Measurements from ENCODE around the gene HNRNPUL2. TPM values are rescaled to one million over a fixed set of nuclear protein-coding genes. Genes with fewer than 3 reads are reported as not detected.
A peak's percentile ranks its signal among the peaks of the same experiment; 100 is the strongest.
"Not testable (repeated sequence)": the region's sequence is repeated elsewhere in the genome, so short reads cannot be mapped to it uniquely, and the experiment has no call there.

Gene HNRNPUL2
- total RNA-seq, 2 experiments from 2014 or later: 58.6 to 61.5 TPM

DNA sequence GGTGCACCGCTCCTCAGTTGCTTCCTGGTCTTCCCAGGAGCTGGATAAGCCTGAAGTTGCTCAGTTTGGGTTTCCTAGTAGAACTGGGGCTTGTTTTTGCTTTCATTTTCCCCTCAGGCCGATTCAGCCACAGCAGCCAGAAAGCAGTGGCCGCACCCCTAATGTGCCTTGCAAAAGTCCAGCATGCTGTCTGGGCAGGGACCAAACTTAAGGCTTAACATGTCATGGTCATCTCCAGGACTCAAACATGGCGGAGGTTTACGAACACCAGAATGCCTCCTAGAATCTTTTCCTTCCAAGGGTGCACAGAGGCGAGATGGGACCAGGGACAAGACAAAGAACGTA lies 17.3 kb downstream of the HNRNPUL2 start:
- Mint-ChIP-seq H3K4me1 (ENCODE audit: low read depth) (peaks cover 66% of the 10 kb centered on the region), H3K4me3 (peak overlapping the region; percentile 93), H3K9me3 (no peaks in the 10 kb centered on the region), H3K27ac (peak overlapping the region; percentile 96), H3K27me3 (ENCODE audit: low read depth) (no peaks in the 10 kb centered on the region), H3K36me3 (ENCODE audit: low read depth) (peaks cover 34% of the 10 kb centered on the region)
- intact Hi-C loops (cut with micrococcal nuclease): no loop called here
- peak; percentile 25 for DNase-seq
- CTCF ChIA-PET: interaction anchor here (1.5 kb wide), 1 partner anchor 29 kb away, joined by 6 read pairs; no protein-coding TSS in a partner anchor

DNA sequence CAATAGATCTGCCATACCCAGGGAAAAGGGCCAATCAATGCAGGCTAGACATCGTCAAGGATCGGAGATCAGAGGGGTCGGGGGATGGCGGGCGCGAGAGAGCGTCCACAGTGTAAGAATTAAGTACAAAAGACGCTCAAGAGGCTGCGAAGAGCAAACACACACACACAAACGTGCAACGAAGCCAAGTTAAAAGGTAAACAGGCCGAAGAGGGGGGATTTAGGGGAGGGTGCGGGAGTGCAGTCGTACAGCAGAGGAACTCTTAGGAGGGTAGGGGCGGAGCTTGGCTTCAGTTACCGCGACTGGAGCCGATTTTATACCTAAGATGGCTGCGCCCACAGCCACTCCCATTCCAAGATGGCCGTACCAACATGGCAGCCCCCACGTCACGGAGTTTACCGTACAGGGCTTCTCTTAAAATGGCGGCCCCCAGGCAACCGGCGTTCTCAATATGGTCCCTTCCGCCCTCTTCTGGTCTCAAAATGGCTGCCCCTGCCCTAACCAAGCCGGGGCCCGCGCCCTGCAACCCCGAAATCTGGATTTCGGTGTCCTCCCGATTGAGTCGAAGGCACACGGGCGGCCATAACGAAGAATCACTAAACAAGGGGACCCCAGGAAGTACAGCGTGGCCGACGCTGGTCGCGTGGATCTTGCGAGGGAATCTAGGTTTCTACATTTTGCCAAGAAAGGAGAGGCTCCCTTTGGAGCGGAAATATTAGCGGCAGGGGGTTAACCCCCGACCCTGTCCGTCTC lies 17.8 kb downstream of the HNRNPUL2 start:
- intact Hi-C loops (cut with micrococcal nuclease): loop anchor here (1.0 to 2.0 kb wide), 9 partner anchors 18 to 172 kb away; partner anchors contain the start of genes C11orf98, CSKMT, GANAB and HNRNPUL2
- no peaks in the 10 kb centered on the region for H3K9me3 Mint-ChIP-seq

DNA sequence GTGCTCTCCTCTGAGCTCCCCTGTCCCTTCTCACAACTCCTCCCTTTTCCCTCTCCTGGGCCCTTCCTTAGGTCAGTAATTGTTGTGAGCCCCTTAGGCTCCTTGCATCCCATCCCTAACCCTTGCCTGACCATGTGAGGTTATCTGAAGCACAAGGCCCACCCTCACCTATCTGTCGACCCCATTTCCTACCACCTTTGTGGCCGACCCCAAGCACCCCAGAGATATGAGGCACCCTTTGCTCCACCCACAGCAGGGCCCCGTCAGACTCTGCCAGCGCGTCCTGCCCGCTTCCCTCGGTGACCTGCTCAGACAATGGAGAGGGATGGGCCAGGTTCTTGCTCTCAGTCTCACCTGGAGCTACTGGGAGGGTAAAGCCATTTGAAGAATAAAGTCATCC lies 18.5 kb downstream of the HNRNPUL2 start:
- Mint-ChIP-seq H3K9me3 (no peaks in the 10 kb centered on the region), H3K27ac (peak overlapping the region; percentile 96), H3K4me1 (ENCODE audit: low read depth) (peaks cover 58% of the 10 kb centered on the region), H3K27me3 (ENCODE audit: low read depth) (no peaks in the 10 kb centered on the region), H3K36me3 (ENCODE audit: low read depth) (peaks cover 34% of the 10 kb centered on the region), H3K4me3 (peak overlapping the region; percentile 93)
- intact Hi-C loops (cut with micrococcal nuclease): loop anchor here (1.0 to 2.0 kb wide), 9 partner anchors 19 to 173 kb away; partner anchors contain the start of genes C11orf98, CSKMT, GANAB and HNRNPUL2
- peak; percentile 60 for DNase-seq
- CTCF ChIA-PET: interaction anchor here (1.5 to 4.5 kb wide), 3 partner anchors 14 to 117 kb away, joined by 4 to 25 read pairs (median 6); partner anchors contain the start of gene TUT1

More for the DNA sequence above, 17.8 kb downstream of the HNRNPUL2 start:
- Mint-ChIP-seq H3K4me3 (peak overlapping the region; percentile 93), H3K27me3 (ENCODE audit: low read depth) (no peaks in the 10 kb centered on the region), H3K4me1 (ENCODE audit: low read depth) (peaks cover 63% of the 10 kb centered on the region), H3K36me3 (ENCODE audit: low read depth) (peaks cover 34% of the 10 kb centered on the region), H3K27ac (peak overlapping the region; percentile 96)
- CTCF ChIA-PET: interaction anchor here (1.5 to 4.5 kb wide), 3 partner anchors 15 to 118 kb away, joined by 4 to 25 read pairs (median 6); partner anchors contain the start of gene TUT1
- peak; percentile 99 for DNase-seq

DNA sequence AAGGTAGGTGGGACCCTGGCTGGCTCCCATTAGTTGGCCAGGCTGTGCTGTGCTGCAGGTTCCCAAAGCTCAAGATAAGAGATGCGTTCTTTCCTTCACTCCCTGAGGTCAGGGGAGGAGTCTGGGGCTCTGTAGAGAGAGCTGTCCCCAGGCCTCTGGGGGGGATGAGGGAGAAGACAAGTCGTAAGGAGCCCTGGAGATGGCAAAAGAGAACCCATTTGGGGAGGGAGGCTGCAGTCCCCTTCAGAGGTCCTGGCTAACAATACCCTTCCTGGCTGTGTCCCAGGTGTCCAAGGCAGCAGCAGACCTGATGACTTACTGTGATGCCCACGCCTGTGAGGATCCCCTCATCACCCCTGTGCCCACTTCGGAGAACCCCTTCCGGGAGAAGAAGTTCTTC lies 18.9 kb downstream of the HNRNPUL2 start:
- intact Hi-C loops (cut with micrococcal nuclease): loop anchor here (2.0 kb wide), 1 partner anchor 44 kb away; the partner anchor contains the start of genes C11orf98 and CSKMT
- no peak for DNase-seq
- Mint-ChIP-seq H3K36me3 (ENCODE audit: low read depth) (peaks cover 32% of the 10 kb centered on the region), H3K27ac (peak overlapping the region; percentile 96), H3K4me3 (peak overlapping the region; percentile 93), H3K27me3 (ENCODE audit: low read depth) (no peaks in the 10 kb centered on the region), H3K4me1 (ENCODE audit: low read depth) (peaks cover 54% of the 10 kb centered on the region), H3K9me3 (no peaks in the 10 kb centered on the region)
- CTCF ChIA-PET: interaction anchor here (0.7 to 4.5 kb wide), 4 partner anchors 14 to 117 kb away, joined by 3 to 25 read pairs (median 5); partner anchors contain the start of gene TUT1

DNA sequence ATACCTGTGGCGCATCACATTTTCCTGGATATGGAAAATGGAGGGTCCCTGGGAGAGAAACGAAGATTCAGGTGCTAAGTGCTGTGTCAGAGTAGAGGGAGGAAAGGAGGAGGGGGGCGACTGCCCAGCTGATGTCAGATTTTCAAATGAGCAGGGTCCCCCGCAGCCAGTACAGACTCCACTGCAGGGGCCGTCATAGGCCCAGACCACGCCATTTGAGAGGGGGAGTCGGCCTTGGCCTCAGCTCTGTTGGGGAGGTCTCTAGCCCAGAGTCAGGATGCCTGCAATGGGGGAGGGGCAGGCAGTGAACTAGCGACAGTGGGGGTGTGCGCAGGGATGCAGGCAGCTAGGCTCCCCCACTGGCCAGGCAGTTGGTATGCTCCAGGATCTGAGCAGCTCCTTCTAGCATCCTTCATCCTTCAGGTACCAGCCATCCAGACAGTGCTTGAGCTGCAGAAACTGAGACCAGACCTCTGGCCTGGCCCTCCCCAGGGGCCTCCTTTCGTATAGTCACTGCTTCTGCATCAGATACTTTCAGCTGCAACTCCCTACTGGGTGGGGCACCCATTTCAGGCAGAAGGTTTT lies 19.9 kb downstream of the HNRNPUL2 start, which contains the start of the genes BSCL2 and GNG3:
Gene BSCL2, minus strand, starts transcription at position 148 of the 585 bp plus-strand sequence. CDS start 229 bp downstream, outside the sequence.
Gene GNG3, plus strand, starts transcription at position 400 of the 585 bp plus-strand sequence. CDS start 620 bp downstream, outside the sequence.
- intact Hi-C loops (cut with micrococcal nuclease): no loop called here
- Mint-ChIP-seq H3K27ac (peak within 1 kb of the TSS; percentile 96), H3K9me3 (no peaks in the 10 kb centered on the region), H3K36me3 (ENCODE audit: low read depth) (peaks cover 28% of the 10 kb centered on the region), H3K4me1 (ENCODE audit: low read depth) (peaks cover 44% of the 10 kb centered on the region), H3K27me3 (ENCODE audit: low read depth) (no peaks in the 10 kb centered on the region), H3K4me3 (peak within 1 kb of the TSS; percentile 93)
- DNase-seq: peak; percentile 30
- CTCF ChIA-PET: interaction anchor here (0.6 to 4.5 kb wide), 4 partner anchors 13 to 283 kb away, joined by 3 to 25 read pairs (median 3); no protein-coding TSS in a partner anchor

DNA sequence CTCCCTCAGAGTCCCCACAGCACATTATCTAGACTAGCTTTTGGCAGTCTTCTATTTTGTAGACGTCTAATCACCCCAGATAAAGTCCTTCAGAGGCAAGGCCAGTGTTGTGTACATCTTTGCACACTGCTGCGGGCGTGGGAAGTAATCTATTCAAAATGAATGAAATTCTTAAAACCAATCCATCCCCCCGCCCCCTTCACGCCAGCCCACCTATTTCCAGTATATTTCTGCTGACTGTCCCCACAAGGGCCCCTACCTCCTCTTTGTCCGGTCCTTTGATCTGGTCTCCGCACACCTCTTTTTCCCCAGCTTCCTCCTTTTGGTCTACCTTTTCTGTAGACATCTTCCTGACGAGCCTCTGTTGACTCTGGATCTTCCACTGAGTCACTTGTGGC lies 20.4 kb downstream of the HNRNPUL2 start:
- H3K36me3 Mint-ChIP-seq (ENCODE audit: low read depth): peaks cover 27% of the 10 kb centered on the region
- H3K4me1 Mint-ChIP-seq (ENCODE audit: low read depth): peaks cover 40% of the 10 kb centered on the region
- CTCF ChIA-PET: interaction anchor here (0.7 to 4.5 kb wide), 2 partner anchors 12 to 282 kb away, joined by 3 to 25 read pairs; no protein-coding TSS in a partner anchor
- H3K27ac Mint-ChIP-seq: no peak overlapping the region
- no peak for DNase-seq
- no peaks in the 10 kb centered on the region for H3K9me3 Mint-ChIP-seq
- peak overlapping the region; percentile 52 for H3K4me3 Mint-ChIP-seq
- no peaks in the 10 kb centered on the region for H3K27me3 Mint-ChIP-seq (ENCODE audit: low read depth)
- intact Hi-C loops (cut with micrococcal nuclease): loop anchor here (1.0 kb wide), 1 partner anchor 116 kb away; the partner anchor contains the start of gene TUT1

DNA sequence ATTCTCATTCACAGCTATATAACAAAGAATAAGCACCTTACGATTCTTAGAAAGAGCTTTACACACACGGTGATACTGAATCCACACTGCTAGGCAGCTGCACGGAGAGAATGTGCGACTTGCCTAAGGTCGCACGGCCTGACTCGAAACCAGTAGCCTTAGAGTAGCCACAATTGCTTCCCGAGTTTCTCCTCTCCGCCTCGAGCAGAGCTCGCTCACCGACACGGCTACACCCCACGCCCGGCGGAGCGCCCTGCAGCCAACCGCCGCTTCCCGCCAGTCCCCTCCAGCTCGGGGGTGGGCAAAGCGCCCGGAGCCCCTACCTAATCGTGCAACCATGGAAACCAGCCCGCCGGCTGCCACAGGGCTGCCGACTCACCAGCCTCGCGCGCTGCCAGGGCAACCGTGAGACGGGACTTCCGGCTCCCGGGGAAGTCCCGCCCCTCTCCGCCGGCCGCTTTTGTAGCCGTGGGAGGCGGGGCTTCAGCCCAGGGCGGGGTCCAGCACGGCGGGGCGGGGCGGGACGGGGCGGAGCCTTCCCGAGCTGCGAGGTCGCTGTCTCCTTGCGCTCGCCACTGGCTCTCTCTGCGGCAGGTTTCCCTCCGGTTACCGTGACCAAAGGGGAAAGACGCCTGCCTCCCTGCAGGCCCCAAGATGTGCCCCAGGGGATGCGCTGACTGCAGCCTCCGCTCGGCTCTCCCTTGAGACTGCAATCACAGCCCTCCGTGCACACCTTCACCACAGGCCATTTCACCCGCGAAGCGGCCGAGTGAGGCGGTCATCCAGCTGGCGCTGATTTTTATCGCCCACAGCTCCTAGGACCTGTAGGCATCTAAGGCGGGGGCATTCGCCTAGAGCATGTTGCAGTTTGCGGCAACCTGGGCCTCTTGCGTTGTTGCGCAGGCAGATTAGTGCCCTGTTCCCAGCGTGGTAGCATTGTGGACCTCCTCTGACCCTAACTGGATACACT lies 21.1 kb downstream of the HNRNPUL2 start:
- Mint-ChIP-seq H3K27me3 (ENCODE audit: low read depth) (no peaks in the 10 kb centered on the region), H3K9me3 (no peaks in the 10 kb centered on the region), H3K4me1 (ENCODE audit: low read depth) (peaks cover 40% of the 10 kb centered on the region), H3K27ac (peak overlapping the region; percentile 24), H3K4me3 (peak overlapping the region; percentile 88), H3K36me3 (ENCODE audit: low read depth) (peaks cover 29% of the 10 kb centered on the region)
- intact Hi-C loops (cut with micrococcal nuclease): loop anchor here (1.0 kb wide), 1 partner anchor 115 kb away; the partner anchor contains the start of gene TUT1
- CTCF ChIA-PET: interaction anchor here (1.2 to 4.5 kb wide), 3 partner anchors 12 to 95 kb away, joined by 3 to 25 read pairs (median 17); no protein-coding TSS in a partner anchor
- peak; percentile 95 for DNase-seq

DNA sequence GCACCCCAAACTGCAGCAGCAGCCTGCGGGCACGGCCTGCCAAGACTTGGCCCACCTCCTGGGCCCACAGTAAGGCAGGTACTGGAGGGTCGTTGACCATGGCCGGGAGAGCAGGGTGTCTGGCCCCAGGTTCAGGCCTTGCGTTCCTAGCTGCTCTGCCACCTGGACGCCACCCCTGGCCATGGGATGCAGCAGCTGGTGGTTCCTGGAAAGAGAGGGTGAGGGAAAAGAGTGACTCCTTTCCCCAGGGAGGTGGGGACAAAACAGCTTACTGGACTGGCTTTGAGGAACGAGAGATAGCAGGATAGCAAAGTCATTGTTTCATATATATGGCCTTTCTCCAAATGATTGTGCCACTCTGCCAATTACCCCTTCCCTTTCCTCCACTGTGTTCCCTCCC lies 21.8 kb downstream of the HNRNPUL2 start:
- CTCF ChIA-PET: interaction anchor here (1.2 to 4.5 kb wide), 3 partner anchors 11 to 94 kb away, joined by 3 to 25 read pairs (median 17); no protein-coding TSS in a partner anchor
- peak overlapping the region; percentile 88 for H3K4me3 Mint-ChIP-seq

DNA sequence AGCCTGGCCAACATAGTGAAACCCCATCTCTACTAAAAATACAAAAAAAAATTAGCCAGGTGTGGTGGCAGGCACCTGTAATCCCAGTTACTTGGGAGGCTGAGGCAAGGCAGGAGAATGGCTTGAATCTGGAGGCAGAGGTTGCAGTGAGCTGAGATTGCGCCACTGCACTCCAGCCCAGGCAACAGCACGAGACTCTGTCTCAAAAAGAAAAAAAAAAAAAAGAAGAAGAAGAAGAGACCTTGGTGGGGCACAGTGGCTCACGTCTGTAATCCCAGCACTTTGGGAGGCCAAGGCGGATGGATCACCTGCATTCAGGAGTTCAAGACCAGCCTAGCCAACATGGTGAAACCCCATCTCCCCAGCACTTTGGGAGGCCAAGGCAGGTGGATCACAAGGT lies 23.3 kb downstream of the HNRNPUL2 start:
- H3K27me3 Mint-ChIP-seq (ENCODE audit: low read depth); DNase-seq; H3K4me3 Mint-ChIP-seq; H3K9me3 Mint-ChIP-seq; H3K27ac Mint-ChIP-seq; intact Hi-C loops (cut with micrococcal nuclease): not testable (repeated sequence)
- H3K36me3 Mint-ChIP-seq (ENCODE audit: low read depth): peaks cover 13% of the 10 kb centered on the region
- CTCF ChIA-PET: interaction anchor here (3.8 kb wide), 1 partner anchor 23 kb away, joined by 17 read pairs; no protein-coding TSS in a partner anchor
- H3K4me1 Mint-ChIP-seq (ENCODE audit: low read depth): peaks cover 30% of the 10 kb centered on the region

More for the DNA sequence above, 21.8 kb downstream of the HNRNPUL2 start:
- DNase-seq: no peak
- Mint-ChIP-seq H3K36me3 (ENCODE audit: low read depth) (peaks cover 25% of the 10 kb centered on the region), H3K4me1 (ENCODE audit: low read depth) (peaks cover 36% of the 10 kb centered on the region), H3K9me3 (no peaks in the 10 kb centered on the region), H3K27me3 (ENCODE audit: low read depth) (no peaks in the 10 kb centered on the region), H3K27ac (no peak overlapping the region)
- intact Hi-C loops (cut with micrococcal nuclease): no loop called here

DNA sequence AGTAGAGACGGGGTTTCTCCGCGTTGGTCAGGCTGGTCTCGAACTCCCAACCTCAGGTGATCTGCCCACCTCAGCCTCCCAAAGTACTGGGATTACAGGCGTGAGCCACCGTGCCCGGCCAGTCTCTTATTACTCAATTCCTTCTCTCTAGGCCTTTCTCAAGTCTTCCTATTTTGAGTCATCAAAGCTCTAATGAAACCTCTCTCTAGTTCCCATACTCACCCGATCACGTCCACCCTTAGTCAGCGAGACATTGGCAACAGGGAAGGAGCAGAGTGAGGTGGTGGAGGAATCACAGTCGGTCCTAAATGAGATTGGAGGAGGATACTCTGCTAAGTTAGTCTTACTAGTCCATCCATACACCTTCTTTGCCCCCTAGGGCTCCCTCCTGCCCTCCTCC lies 25.0 kb downstream of the HNRNPUL2 start:
- H3K4me3 Mint-ChIP-seq: no peak overlapping the region
- no peak for DNase-seq
- CTCF ChIA-PET: no interaction called here
- peaks cover 15% of the 10 kb centered on the region for H3K4me1 Mint-ChIP-seq (ENCODE audit: low read depth)
- no peaks in the 10 kb centered on the region for H3K27me3 Mint-ChIP-seq (ENCODE audit: low read depth)
- intact Hi-C loops (cut with micrococcal nuclease): no loop called here
- no peak overlapping the region for H3K27ac Mint-ChIP-seq
- no peaks in the 10 kb centered on the region for H3K9me3 Mint-ChIP-seq
- peaks cover 14% of the 10 kb centered on the region for H3K36me3 Mint-ChIP-seq (ENCODE audit: low read depth)

All from activated naive CD4-positive, alpha-beta T cell treated with anti-CD3 and anti-CD28 coated beads for 36 hours (primary cell).